ENCODE results near the gene TBCE.
"Not testable (repeated sequence)": the region's sequence is repeated elsewhere in the genome, so short reads cannot be mapped to it uniquely, and the experiment has no call there.

TBCE gene

GRCh38 chr1:235468004-235468403 is 100.8 kb downstream of the TBCE start:
- no peak overlapping the region for H2AFZ ChIP-seq (ENCODE audit: low read depth, low read length, severe bottlenecking)
- H3K9me3 ChIP-seq (ENCODE audit: insufficient read depth, low read length) = no peaks in the 10 kb centered on the region
- no peak for TF ChIP-seq CTCF (IDR thresholded peaks at IDR 0.05; ENCODE audit: insufficient read depth, low read length, poor library complexity, severe bottlenecking)
- no peak for TF ChIP-seq EZH2phosphoT487 (conservative IDR thresholded peaks at IDR 0.05; ENCODE audit: low read length)
- H3K27me3 ChIP-seq (ENCODE audit: low read length) = no peaks in the 10 kb centered on the region
- no peak overlapping the region for H3K27ac ChIP-seq (ENCODE audit: low read depth, low read length)
- H3K9me2 ChIP-seq (replicated peaks; ENCODE audit: insufficient read depth, low read length) = no peaks in the 10 kb centered on the region
- H3K4me2 ChIP-seq (ENCODE audit: low read depth, low read length, poor library complexity, severe bottlenecking) = no peak overlapping the region
- no peaks in the 10 kb centered on the region for H3K79me2 ChIP-seq (ENCODE audit: insufficient read depth, low read length)
- H4K20me1 ChIP-seq (ENCODE audit: low read depth, low read length) = no peaks in the 10 kb centered on the region
- 0 out of 2 replicates have a peak, but pooled peaks cover 3% of the 10 kb centered on the region for H3F3A ChIP-seq (ENCODE audit: insufficient read depth)
- H3K36me3 ChIP-seq (ENCODE audit: low read length) = no peaks in the 10 kb centered on the region
- H3K9ac ChIP-seq (ENCODE audit: low read length) = no peak overlapping the region
- no peak overlapping the region for H3K4me3 ChIP-seq (ENCODE audit: insufficient read depth, low read length, poor library complexity, severe bottlenecking)

GRCh38 chr1:235468970-235469369 is 101.7 kb downstream of the TBCE start:
- no peak for TF ChIP-seq CTCF (IDR thresholded peaks at IDR 0.05; ENCODE audit: insufficient read depth, low read length, poor library complexity, severe bottlenecking)
- no peak for TF ChIP-seq EZH2phosphoT487 (conservative IDR thresholded peaks at IDR 0.05; ENCODE audit: low read length)
- no peaks in the 10 kb centered on the region for H3K36me3 ChIP-seq (ENCODE audit: low read length)
- H3K9ac ChIP-seq (ENCODE audit: low read length) = no peak overlapping the region
- H3K4me3 ChIP-seq (ENCODE audit: insufficient read depth, low read length, poor library complexity, severe bottlenecking) = no peak overlapping the region
- H3K4me2 ChIP-seq (ENCODE audit: low read depth, low read length, poor library complexity, severe bottlenecking) = no peak overlapping the region
- no peaks in the 10 kb centered on the region for H3K79me2 ChIP-seq (ENCODE audit: insufficient read depth, low read length)
- H4K20me1 ChIP-seq (ENCODE audit: low read depth, low read length) = no peaks in the 10 kb centered on the region
- H3K27ac ChIP-seq (ENCODE audit: low read depth, low read length) = no peak overlapping the region
- H3K9me2 ChIP-seq (replicated peaks; ENCODE audit: insufficient read depth, low read length) = no peaks in the 10 kb centered on the region
- no peaks in the 10 kb centered on the region for H3K27me3 ChIP-seq (ENCODE audit: low read length)
- no peaks in the 10 kb centered on the region for H3K9me3 ChIP-seq (ENCODE audit: insufficient read depth, low read length)
- no peak overlapping the region for H2AFZ ChIP-seq (ENCODE audit: low read depth, low read length, severe bottlenecking)
- H3F3A ChIP-seq (ENCODE audit: insufficient read depth) = 0 out of 2 replicates have a peak, but pooled peaks cover 3% of the 10 kb centered on the region

- not testable (repeated sequence) for H4K20me1 ChIP-seq (ENCODE audit: low read depth, low read length); H3K9me3 ChIP-seq (ENCODE audit: insufficient read depth, low read length); H3K9ac ChIP-seq (ENCODE audit: low read length); H3K9me2 ChIP-seq (replicated peaks; ENCODE audit: insufficient read depth, low read length); H2AFZ ChIP-seq (ENCODE audit: low read depth, low read length, severe bottlenecking); H3F3A ChIP-seq (ENCODE audit: insufficient read depth); H3K27me3 ChIP-seq (ENCODE audit: low read length); H3K27ac ChIP-seq (ENCODE audit: low read depth, low read length); H3K4me2 ChIP-seq (ENCODE audit: low read depth, low read length, poor library complexity, severe bottlenecking); H3K36me3 ChIP-seq (ENCODE audit: low read length); H3K4me3 ChIP-seq (ENCODE audit: insufficient read depth, low read length, poor library complexity, severe bottlenecking); H3K79me2 ChIP-seq (ENCODE audit: insufficient read depth, low read length)
These were observed 102.7 kb downstream of the TBCE start for GRCh38 chr1:235469897-235470296.

GRCh38 chr1:235470741-235471439 is 103.7 kb downstream of the TBCE start:
- TF ChIP-seq EZH2phosphoT487 (conservative IDR thresholded peaks at IDR 0.05; ENCODE audit: low read length) (no peak), CTCF (IDR thresholded peaks at IDR 0.05; ENCODE audit: insufficient read depth, low read length, poor library complexity, severe bottlenecking) (no peak)
- no peaks in the 10 kb centered on the region for H3K36me3 ChIP-seq (ENCODE audit: low read length)
- H3K4me3 ChIP-seq (ENCODE audit: insufficient read depth, low read length, poor library complexity, severe bottlenecking) = no peak overlapping the region
- H2AFZ ChIP-seq (ENCODE audit: low read depth, low read length, severe bottlenecking) = no peak overlapping the region
- no peaks in the 10 kb centered on the region for H3K9me2 ChIP-seq (replicated peaks; ENCODE audit: insufficient read depth, low read length)
- no peak overlapping the region for H3K27ac ChIP-seq (ENCODE audit: low read depth, low read length)
- H3K9ac ChIP-seq (ENCODE audit: low read length) = no peak overlapping the region
- no peaks in the 10 kb centered on the region for H4K20me1 ChIP-seq (ENCODE audit: low read depth, low read length)
- no peaks in the 10 kb centered on the region for H3K79me2 ChIP-seq (ENCODE audit: insufficient read depth, low read length)
- no peaks in the 10 kb centered on the region for H3K27me3 ChIP-seq (ENCODE audit: low read length)
- 0 out of 2 replicates have a peak, but pooled peaks cover 3% of the 10 kb centered on the region for H3F3A ChIP-seq (ENCODE audit: insufficient read depth)
- H3K4me2 ChIP-seq (ENCODE audit: low read depth, low read length, poor library complexity, severe bottlenecking) = no peak overlapping the region
- no peaks in the 10 kb centered on the region for H3K9me3 ChIP-seq (ENCODE audit: insufficient read depth, low read length)
